GM06990 (cell line): ENCODE measurements around the gene DCST2.
A peak's percentile ranks its signal among the peaks of the same experiment; 100 is the strongest.

ENCODE experiments used
- DNase-seq: peaks from one replicate; pipeline ENCODE4 v3.0.0-alpha.2; 2011; ENCODE audit not compliant: insufficient read length; ENCODE audit errors: extremely low read depth
- H3K27me3 ChIP-seq: replicated peaks from 2 replicates; pipeline ENCODE4 v1.6.0; 2011; ENCODE audit warnings: low read length; ENCODE audit not compliant: control insufficient read depth, insufficient read depth
- H3K36me3 ChIP-seq: 2 replicates; pipeline ENCODE4 v1.5.1; 2011; ENCODE audit warnings: low read length; ENCODE audit not compliant: control insufficient read depth, insufficient read depth
- H3K4me3 ChIP-seq: replicated peaks from 2 replicates; pipeline ENCODE4 v1.5.1; 2011; ENCODE audit warnings: low read depth, mild to moderate bottlenecking, control low read depth, low read length
- CTCF ChIP-seq: IDR thresholded peaks from 2 replicates; pipeline ENCODE4 v1.5.1; 2011; ENCODE audit warnings: low read length, control low read depth, mild to moderate bottlenecking, inconsistent platforms; ENCODE audit not compliant: insufficient read depth, poor library complexity, severe bottlenecking

Gene DCST2

DNA sequence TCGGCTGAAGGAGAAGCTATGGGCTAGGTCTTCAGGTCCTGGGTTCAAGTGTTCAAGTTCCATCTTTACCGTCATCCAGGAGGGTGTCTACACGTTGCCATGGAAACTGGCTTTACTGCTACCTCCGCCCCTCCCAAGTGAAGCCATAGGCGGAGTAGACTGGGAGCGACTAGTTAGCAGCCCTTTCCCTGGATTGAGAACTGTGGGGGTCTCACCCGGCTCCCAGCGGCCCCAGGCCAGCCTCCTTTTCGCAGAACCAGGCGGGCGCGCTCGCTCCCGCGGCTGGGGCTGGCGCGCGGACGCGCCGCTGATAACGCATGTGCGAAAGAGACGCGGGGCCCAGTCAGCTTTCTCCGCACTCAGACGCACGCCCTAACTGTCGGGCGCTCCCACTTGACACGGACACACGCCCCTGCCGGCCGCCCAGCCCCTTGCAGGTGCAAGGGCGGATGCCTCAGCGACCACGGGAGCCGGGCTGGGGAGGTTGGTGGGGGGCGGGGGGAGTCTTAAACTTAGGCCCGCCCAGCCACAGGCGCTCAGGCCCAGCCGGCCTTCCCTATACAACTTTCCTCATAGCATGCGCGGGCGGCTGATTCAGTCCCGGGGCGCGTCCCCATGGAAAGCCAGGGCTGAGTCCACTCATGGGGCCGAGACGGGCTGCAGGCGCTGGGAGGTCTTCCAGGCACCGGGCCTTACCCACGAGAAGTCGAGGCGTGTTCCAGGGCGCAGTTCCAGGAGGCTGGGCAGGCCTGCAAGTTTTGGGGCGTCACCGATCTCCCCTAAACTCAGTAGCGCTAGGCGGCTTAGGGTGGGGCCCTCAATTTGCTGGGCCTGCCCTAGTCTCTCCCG, 37.4 kb upstream of the DCST2 start:
- H3K27me3 ChIP-seq, result no peaks in the 10 kb centered on the region
- H3K36me3 ChIP-seq, result 0 out of 2 replicates have a peak, but pooled peaks cover 2% of the 10 kb centered on the region
- H3K4me3 ChIP-seq, result peak overlapping the region; percentile 38
- DNase-seq, result peak; percentile 85
- TF ChIP-seq CTCF, result peak; percentile 51

DNA sequence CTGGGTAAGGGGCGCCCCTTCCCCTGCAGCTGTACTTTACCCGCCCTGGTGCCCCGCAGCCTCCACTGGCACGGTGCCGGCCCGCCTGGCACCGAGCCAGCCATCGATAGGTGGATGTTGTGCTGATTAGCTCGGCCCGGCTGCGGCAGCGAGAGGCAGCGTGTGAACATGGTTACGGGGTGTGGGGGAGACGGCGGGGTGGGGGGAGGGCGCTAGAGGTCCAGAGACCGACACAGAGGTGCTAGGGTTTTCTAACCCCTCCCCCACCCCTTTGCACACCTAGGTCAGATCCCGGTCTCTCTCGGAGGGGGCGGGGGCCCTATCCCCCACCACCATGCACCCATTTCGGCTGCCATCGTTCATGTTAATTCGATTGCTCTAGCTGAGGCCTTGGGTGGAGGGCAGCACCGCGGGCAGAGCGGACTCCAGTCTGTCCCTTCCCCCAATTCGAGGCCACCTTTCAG, 36.6 kb upstream of the DCST2 start:
- no peak for TF ChIP-seq CTCF
- no peak overlapping the region for H3K4me3 ChIP-seq
- no peak for DNase-seq
- H3K36me3 ChIP-seq, result 0 out of 2 replicates have a peak, but pooled peaks cover 2% of the 10 kb centered on the region
- H3K27me3 ChIP-seq, result no peaks in the 10 kb centered on the region

DNA sequence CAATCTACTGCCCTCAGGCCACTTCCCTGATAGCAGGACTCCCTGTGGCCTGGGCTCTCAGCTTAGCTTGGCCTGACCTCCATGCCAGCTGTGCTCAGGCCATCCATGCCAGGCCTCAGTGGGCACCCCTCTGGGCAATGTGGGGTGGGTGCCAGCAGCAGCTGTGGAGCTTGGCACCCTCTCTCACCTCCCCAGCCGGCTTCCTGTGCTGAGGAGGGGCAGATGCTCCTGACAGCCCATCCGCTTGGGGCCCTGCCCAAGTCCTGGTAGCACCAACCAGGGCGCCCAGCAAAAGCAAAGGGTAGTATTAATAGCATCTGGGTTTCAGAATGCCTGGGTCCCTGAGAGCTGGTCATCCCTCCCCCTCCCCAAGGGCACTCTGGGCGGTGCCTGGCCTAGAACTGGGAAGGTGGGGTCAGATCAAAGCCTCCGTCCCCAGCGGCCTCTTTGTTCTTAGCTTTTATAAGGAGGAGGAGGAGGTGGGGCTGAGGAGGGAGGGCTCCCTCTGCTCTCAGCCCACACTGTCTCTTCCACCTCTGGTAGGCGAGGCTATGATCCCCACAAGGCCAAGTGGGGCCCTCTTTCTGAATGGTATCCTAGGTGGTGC, 36.1 kb upstream of the DCST2 start:
- DNase-seq, result no peak
- H3K4me3 ChIP-seq, result no peak overlapping the region
- 0 out of 2 replicates have a peak, but pooled peaks cover 2% of the 10 kb centered on the region for H3K36me3 ChIP-seq
- no peaks in the 10 kb centered on the region for H3K27me3 ChIP-seq
- TF ChIP-seq CTCF, result no peak

- H3K27me3 ChIP-seq, result no peaks in the 10 kb centered on the region
- no peak for TF ChIP-seq CTCF
- no peak overlapping the region for H3K4me3 ChIP-seq
- no peak for DNase-seq
- 0 out of 2 replicates have a peak, but pooled peaks cover 2% of the 10 kb centered on the region for H3K36me3 ChIP-seq
Observed at GRCh38 chr1:155068599-155068998, 35.0 kb upstream of the DCST2 start.

DNA sequence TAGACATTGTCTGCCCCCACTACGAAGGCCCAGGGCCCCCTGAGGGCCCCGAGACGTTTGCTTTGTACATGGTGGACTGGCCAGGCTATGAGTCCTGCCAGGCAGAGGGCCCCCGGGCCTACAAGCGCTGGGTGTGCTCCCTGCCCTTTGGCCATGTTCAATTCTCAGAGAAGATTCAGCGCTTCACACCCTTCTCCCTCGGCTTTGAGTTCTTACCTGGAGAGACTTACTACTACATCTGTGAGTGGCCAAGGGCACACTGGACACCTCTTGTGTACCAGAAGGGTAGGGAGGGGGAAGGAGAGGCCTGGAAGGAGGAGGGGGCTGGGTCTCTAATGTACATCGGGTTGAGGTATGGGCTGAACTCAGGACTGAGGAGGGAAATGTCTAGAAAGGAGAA, 33.2 kb upstream of the DCST2 start:
- no peak for TF ChIP-seq CTCF
- Histone ChIP-seq H3K36me3 (0 out of 2 replicates have a peak, but pooled peaks cover 2% of the 10 kb centered on the region), H3K4me3 (no peak overlapping the region), H3K27me3 (no peaks in the 10 kb centered on the region)
- DNase-seq, result no peak
